GM12875 (cell line): Measurements from ENCODE around the gene FAM83C.

Experiments used
- H3K4me3 ChIP-seq: one replicate; pipeline ENCODE4 v1.5.1; 2011; ENCODE audit warnings: low read depth, low read length, control low read depth
- CTCF ChIP-seq: IDR thresholded peaks from 2 replicates; pipeline ENCODE4 v1.5.1; 2011; ENCODE audit warnings: low read depth, mild to moderate bottlenecking, control low read depth, inconsistent platforms, low read length, moderate library complexity, borderline replicate concordance; ENCODE audit not compliant: insufficient read depth

The FAM83C gene

GRCh38 chr20:35274172-35275092, 17.8 kb downstream of the FAM83C start:
- TF ChIP-seq CTCF: no peak
- no peak overlapping the region for H3K4me3 ChIP-seq

GRCh38 chr20:35273449-35274171, 18.6 kb downstream of the FAM83C start:
- no peak for TF ChIP-seq CTCF
- no peak overlapping the region for H3K4me3 ChIP-seq

GRCh38 chr20:35271904-35272303, 20.3 kb downstream of the FAM83C start:
- TF ChIP-seq CTCF: no peak
- no peak overlapping the region for H3K4me3 ChIP-seq

GRCh38 chr20:35271073-35271882, 20.9 kb downstream of the FAM83C start:
- no peak overlapping the region for H3K4me3 ChIP-seq
- no peak for TF ChIP-seq CTCF

- no peak for TF ChIP-seq CTCF
- H3K4me3 ChIP-seq: no peak overlapping the region
Measured at GRCh38 chr20:35270021-35270902, 22.0 kb downstream of the FAM83C start.
